GM19351 (cell line): ENCODE data around the gene PTPN5.

Experiments
- ATAC-seq: cut with Tn5 transposase; IDR thresholded peaks from one replicate; pipeline ENCODE4 v1.9.1; 2021; ENCODE audit warnings: mild to moderate bottlenecking, moderate library complexity; ENCODE audit not compliant: unreplicated experiment

The PTPN5 gene

GRCh38 chr11:18773681-18774080, 17.9 kb downstream of the PTPN5 start:
- no peak for ATAC-seq

- no peak for ATAC-seq
Observed at GRCh38 chr11:18773104-18773503, 18.5 kb downstream of the PTPN5 start.

GRCh38 chr11:18772211-18772610, 19.4 kb downstream of the PTPN5 start:
- no peak for ATAC-seq

- no peak for ATAC-seq
Observed at GRCh38 chr11:18771266-18772035, 20.1 kb downstream of the PTPN5 start.

- ATAC-seq: peak; percentile 21
Observed at GRCh38 chr11:18770479-18771125, 21.0 kb downstream of the PTPN5 start.

- ATAC-seq: peak; percentile 57
Observed at GRCh38 chr11:18769802-18770456, 21.7 kb downstream of the PTPN5 start.

- ATAC-seq: no peak
Observed at GRCh38 chr11:18768978-18769377, 22.6 kb downstream of the PTPN5 start.

- peak; percentile 80 for ATAC-seq
Observed at GRCh38 chr11:18768472-18768901, 23.1 kb downstream of the PTPN5 start.

- ATAC-seq: no peak
Observed at GRCh38 chr11:18766015-18766414, 25.6 kb downstream of the PTPN5 start.

GRCh38 chr11:18765554-18765953, 26.0 kb downstream of the PTPN5 start:
- ATAC-seq: no peak

GRCh38 chr11:18761741-18762140, 29.9 kb downstream of the PTPN5 start:
- no peak for ATAC-seq

GRCh38 chr11:18761144-18761543, 30.5 kb downstream of the PTPN5 start:
- no peak for ATAC-seq

GRCh38 chr11:18757811-18758210, 33.8 kb downstream of the PTPN5 start:
- no peak for ATAC-seq

GRCh38 chr11:18756889-18757288, 34.7 kb downstream of the PTPN5 start:
- no peak for ATAC-seq

GRCh38 chr11:18754308-18754707, 37.3 kb downstream of the PTPN5 start:
- no peak for ATAC-seq

- ATAC-seq: no peak
Observed at GRCh38 chr11:18752502-18752901, 39.1 kb downstream of the PTPN5 start.

GRCh38 chr11:18750944-18751343, 40.7 kb downstream of the PTPN5 start:
- no peak for ATAC-seq

GRCh38 chr11:18749681-18750319, 41.8 kb downstream of the PTPN5 start:
- ATAC-seq: no peak

GRCh38 chr11:18748766-18749365, 42.7 kb downstream of the PTPN5 start:
- ATAC-seq: no peak

GRCh38 chr11:18745251-18745650, 46.3 kb downstream of the PTPN5 start:
- ATAC-seq: no peak

GRCh38 chr11:18743900-18744514, 47.6 kb downstream of the PTPN5 start:
- ATAC-seq: no peak
